ENCODE results near the gene CPEB3.

DNA sequence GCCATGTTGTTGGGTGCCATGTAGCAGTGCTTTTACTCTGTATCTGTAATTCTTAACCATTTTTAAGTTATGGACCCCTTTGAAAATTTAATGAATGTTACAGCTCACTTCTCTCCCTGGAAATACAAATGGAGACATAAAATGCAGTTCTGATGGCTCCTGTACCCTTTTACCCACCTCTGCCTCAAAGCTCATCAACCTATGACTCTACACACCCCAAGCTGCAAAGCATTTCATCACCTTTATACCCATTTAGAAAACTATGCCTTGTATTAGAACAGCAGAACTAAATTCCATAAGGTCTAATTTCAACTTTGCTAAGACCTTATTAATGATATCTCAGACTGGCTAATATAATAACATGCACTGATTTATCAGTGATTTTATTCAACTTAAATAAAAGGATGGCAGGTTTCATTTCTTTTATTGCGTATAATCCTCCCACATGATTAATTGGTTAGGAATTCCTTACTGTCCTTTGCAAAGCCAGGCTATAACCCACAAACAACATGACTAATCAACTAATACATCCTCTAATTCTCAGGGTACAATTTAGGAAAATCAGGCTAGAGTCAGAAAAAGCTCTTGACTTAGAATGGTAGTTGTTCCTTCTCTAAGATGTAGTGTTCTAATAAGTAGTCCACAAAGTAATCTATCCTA lies 68.1 kb downstream of the CPEB3 start:
- TF ChIP-seq, protein P1, sequence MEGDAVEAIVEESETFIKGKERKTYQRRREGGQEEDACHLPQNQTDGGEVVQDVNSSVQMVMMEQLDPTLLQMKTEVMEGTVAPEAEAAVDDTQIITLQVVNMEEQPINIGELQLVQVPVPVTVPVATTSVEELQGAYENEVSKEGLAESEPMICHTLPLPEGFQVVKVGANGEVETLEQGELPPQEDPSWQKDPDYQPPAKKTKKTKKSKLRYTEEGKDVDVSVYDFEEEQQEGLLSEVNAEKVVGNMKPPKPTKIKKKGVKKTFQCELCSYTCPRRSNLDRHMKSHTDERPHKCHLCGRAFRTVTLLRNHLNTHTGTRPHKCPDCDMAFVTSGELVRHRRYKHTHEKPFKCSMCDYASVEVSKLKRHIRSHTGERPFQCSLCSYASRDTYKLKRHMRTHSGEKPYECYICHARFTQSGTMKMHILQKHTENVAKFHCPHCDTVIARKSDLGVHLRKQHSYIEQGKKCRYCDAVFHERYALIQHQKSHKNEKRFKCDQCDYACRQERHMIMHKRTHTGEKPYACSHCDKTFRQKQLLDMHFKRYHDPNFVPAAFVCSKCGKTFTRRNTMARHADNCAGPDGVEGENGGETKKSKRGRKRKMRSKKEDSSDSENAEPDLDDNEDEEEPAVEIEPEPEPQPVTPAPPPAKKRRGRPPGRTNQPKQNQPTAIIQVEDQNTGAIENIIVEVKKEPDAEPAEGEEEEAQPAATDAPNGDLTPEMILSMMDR (IDR thresholded peaks at IDR 0.05; ENCODE audit: low read length), result no peak
- no peak for TF ChIP-seq EZH2 (IDR thresholded peaks at IDR 0.05; ENCODE audit: borderline replicate concordance, low read length)
